SK-N-SH (cell line): ENCODE measurements around the gene SAE1.

Experiments
- ELF1 ChIP-seq: IDR thresholded peaks from 2 replicates; pipeline ENCODE4 v1.4.0; 2012
- EP300 ChIP-seq, 2 experiments: IDR thresholded peaks; 2 replicates each; pipeline versions ENCODE4 v1.4.0 to v1.6.1; 2012; ENCODE audit warnings: borderline replicate concordance in 1 of 2, low read depth in 1 of 2, low read length in 1 of 2
- FOXJ3 ChIP-seq: sonication (generic); formaldehyde crosslinking; IDR thresholded peaks from 2 replicates; pipeline ENCODE4 v1.5.1; 2020; ENCODE audit warnings: mild to moderate bottlenecking, missing genetic modification reagents
- JUND ChIP-seq: IDR thresholded peaks from 2 replicates; pipeline ENCODE4 v1.4.0; 2012
- POLR2AphosphoS5 ChIP-seq: IDR thresholded peaks from 2 replicates; pipeline ENCODE4 v1.6.1; 2012; ENCODE audit warnings: low read depth, low read length
- RCOR1 ChIP-seq: fragments of 150-350 bp; IDR thresholded peaks from 2 replicates; pipeline ENCODE4 v1.6.1; 2017; ENCODE audit warnings: antibody characterized with exemption, low read length
- RFX5 ChIP-seq: IDR thresholded peaks from 2 replicates; pipeline ENCODE4 v1.6.1; 2012; ENCODE audit warnings: mild to moderate bottlenecking, improper control_type of control experiment, low read length
- TAF1 ChIP-seq: IDR thresholded peaks from 2 replicates; pipeline ENCODE4 v1.6.1; 2012; ENCODE audit warnings: low read depth, mild to moderate bottlenecking, low read length, moderate library complexity, borderline replicate concordance
- TEAD4 ChIP-seq: IDR thresholded peaks from 2 replicates; pipeline ENCODE4 v1.4.0; 2012; ENCODE audit warnings: mild to moderate bottlenecking, borderline replicate concordance; ENCODE audit not compliant: insufficient read depth
- TF ChIP-seq, protein P1 (sequence below): fragments of 200-600 bp; sonication (generic); IDR thresholded peaks from 2 replicates; pipeline ENCODE4 v1.6.1; 2017; ENCODE audit warnings: antibody characterized with exemption, mild to moderate bottlenecking, moderate library complexity
- TF ChIP-seq, protein P2 (sequence below): fragments of 150-350 bp; IDR thresholded peaks from 2 replicates; pipeline ENCODE4 v1.6.1; 2016; ENCODE audit warnings: mild to moderate bottlenecking, low read depth, low read length

DNA sequence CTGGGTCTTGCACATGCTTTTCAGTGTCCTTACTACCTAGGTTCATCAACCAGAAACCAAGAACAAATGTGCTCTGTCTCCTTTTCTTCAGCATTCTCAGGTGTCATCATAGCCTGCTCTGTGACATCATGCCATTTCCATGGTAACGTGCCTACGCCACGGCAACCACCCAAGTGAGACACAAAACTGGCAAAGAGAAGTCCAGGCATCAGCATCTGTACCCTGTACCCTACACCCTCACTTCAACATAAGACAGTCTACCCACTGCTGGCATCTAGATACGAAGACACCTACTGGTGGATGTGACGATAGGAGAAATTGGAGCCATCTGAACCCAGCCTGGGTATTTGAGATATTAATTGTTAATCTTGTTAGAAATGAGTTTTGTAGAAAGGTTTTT, 30.3 kb upstream of the SAE1 start:
- TF ChIP-seq, protein P1, sequence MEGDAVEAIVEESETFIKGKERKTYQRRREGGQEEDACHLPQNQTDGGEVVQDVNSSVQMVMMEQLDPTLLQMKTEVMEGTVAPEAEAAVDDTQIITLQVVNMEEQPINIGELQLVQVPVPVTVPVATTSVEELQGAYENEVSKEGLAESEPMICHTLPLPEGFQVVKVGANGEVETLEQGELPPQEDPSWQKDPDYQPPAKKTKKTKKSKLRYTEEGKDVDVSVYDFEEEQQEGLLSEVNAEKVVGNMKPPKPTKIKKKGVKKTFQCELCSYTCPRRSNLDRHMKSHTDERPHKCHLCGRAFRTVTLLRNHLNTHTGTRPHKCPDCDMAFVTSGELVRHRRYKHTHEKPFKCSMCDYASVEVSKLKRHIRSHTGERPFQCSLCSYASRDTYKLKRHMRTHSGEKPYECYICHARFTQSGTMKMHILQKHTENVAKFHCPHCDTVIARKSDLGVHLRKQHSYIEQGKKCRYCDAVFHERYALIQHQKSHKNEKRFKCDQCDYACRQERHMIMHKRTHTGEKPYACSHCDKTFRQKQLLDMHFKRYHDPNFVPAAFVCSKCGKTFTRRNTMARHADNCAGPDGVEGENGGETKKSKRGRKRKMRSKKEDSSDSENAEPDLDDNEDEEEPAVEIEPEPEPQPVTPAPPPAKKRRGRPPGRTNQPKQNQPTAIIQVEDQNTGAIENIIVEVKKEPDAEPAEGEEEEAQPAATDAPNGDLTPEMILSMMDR, result no peak
- TF ChIP-seq EP300 (IDR thresholded peaks at IDR 0.05; ENCODE audit: borderline replicate concordance in 1 of 2, low read depth in 1 of 2, low read length in 1 of 2), result no peak
- no peak for TF ChIP-seq TEAD4
- no peak for TF ChIP-seq RCOR1
- no peak for TF ChIP-seq FOXJ3 (CRISPR knock-in tag)
- TF ChIP-seq JUND, result no peak
- TF ChIP-seq ELF1, result no peak
- TF ChIP-seq RFX5, result no peak
- TF ChIP-seq TAF1, result no peak
- no peak for TF ChIP-seq POLR2AphosphoS5
- TF ChIP-seq, protein P2, sequence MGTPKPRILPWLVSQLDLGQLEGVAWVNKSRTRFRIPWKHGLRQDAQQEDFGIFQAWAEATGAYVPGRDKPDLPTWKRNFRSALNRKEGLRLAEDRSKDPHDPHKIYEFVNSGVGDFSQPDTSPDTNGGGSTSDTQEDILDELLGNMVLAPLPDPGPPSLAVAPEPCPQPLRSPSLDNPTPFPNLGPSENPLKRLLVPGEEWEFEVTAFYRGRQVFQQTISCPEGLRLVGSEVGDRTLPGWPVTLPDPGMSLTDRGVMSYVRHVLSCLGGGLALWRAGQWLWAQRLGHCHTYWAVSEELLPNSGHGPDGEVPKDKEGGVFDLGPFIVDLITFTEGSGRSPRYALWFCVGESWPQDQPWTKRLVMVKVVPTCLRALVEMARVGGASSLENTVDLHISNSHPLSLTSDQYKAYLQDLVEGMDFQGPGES, result no peak
